Measurements from ENCODE around the gene RELN.
"Not testable (repeated sequence)": the region's sequence is repeated elsewhere in the genome, so short reads cannot be mapped to it uniquely, and the experiment has no call there.

The RELN gene

DNA sequence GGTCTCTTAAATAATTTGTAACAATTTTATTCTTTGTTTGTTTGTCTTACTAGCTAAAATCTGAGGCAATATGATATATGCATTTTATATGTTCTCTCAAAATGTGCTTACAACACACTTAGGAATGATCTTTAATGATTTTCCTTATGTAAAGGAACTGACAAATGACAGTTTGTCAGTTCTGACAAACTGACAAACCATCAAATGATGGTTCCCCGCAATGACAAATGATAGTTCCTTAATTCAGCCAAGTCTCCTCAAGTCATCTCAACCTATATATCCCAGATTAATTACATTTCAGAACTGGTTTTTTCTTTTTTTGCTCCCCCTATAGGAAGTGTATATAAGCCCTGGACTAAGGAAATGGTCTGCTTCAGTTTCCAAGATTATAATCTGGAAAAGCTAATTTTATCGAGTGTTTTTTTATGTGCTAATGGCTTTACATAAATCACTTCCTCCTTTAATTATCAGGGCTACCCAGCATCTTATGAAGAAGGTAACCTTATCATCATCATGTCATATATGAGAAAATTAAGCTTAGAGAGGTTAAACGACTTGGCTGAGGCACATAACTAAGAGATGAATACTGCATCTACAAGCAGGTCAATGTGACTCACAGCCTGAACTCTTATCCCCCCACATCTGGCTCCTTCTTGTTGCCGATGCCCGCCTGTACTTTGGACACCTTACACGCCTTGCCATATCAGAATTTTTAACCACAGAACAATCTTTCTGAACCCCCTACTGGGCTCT is 75.1 kb downstream of the RELN start:
- peaks cover 6% of the 10 kb centered on the region for H3K27me3 Mint-ChIP-seq
- H3K9me3 Mint-ChIP-seq (ENCODE audit: low read depth) = no peaks in the 10 kb centered on the region
- no peak overlapping the region for H3K27ac Mint-ChIP-seq
- no peaks in the 10 kb centered on the region for H3K36me3 Mint-ChIP-seq
- H3K4me3 Mint-ChIP-seq = no peak overlapping the region
- H3K4me1 Mint-ChIP-seq (ENCODE audit: low read depth) = no peaks in the 10 kb centered on the region

DNA sequence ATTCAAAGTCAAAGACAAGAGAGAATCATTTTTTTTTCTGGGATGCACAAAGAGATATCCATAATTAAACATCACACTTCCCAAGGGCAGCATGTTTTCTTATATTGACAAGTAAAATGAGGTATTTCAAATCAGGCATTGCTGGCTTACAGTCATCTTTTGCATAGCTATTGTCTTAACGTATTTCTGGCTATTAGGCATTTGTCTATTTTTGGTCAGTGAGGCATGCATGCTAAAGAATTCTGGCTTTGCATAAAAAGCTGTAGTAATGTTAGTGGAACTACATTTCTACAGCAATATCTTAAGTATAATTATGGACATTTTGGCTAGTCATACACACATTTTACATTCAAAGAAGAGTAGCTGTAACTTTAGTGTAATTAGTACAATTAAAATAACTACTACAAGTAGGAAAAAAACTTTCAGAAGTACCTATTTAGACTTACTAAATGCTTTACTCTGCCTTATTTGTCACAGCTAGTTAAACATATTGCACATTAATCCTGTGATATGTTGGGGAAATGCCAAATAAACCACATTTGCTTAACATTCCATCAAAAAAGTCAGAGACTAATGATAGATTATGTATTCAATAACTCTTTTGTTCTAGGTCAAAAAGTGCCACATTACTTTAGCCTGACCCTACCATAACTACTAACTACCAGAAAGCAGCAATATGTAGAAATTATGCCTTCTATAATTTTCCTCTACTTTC is 76.4 kb downstream of the RELN start:
- no peaks in the 10 kb centered on the region for H3K36me3 Mint-ChIP-seq
- no peaks in the 10 kb centered on the region for H3K9me3 Mint-ChIP-seq (ENCODE audit: low read depth)
- no peak overlapping the region for H3K4me3 Mint-ChIP-seq
- H3K27ac Mint-ChIP-seq = no peak overlapping the region
- no peaks in the 10 kb centered on the region for H3K4me1 Mint-ChIP-seq (ENCODE audit: low read depth)
- peaks cover 8% of the 10 kb centered on the region for H3K27me3 Mint-ChIP-seq

DNA sequence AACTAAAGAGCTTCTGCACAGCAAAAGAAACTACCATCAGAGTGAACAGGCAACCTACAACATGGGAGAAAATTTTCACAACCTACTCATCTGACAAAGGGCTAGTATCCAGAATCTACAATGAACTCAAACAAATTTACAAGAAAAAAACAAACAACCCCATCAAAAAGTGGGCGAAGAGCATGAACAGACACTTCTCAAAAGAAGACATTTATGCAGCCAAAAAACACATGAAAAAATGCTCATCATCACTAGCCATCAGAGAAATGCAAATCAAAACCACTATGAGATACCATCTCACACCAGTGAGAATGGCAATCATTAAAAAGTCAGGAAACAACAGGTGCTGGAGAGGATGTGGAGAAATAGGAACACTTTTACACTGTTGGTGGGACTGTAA is 78.4 kb downstream of the RELN start:
- not testable (repeated sequence) for H3K27ac Mint-ChIP-seq; H3K36me3 Mint-ChIP-seq; H3K4me3 Mint-ChIP-seq; H3K9me3 Mint-ChIP-seq (ENCODE audit: low read depth); H3K4me1 Mint-ChIP-seq (ENCODE audit: low read depth); H3K27me3 Mint-ChIP-seq

DNA sequence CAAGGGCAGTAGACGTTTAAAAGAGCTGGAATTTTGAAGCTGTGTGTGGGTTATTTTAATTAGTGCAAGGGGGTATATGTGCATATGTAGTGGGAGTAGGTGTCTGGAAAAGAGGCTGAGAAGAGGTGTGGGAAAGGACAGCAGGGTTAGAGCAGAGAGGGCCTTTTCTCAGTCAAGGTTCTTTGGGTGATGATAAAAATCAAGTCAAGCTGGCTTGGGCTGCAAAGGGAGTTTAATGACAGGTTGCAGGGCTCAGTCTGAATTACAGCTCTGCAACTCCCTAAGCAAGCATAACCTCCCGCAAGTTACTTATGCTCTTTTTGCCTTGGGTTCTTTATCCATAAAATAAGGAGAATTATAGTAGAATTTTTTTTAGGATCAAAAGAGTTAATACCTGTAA is 83.5 kb downstream of the RELN start:
- no peaks in the 10 kb centered on the region for H3K4me1 Mint-ChIP-seq (ENCODE audit: low read depth)
- H3K4me3 Mint-ChIP-seq = no peak overlapping the region
- no peaks in the 10 kb centered on the region for H3K36me3 Mint-ChIP-seq
- no peak overlapping the region for H3K27ac Mint-ChIP-seq
- peaks cover 3% of the 10 kb centered on the region for H3K27me3 Mint-ChIP-seq
- H3K9me3 Mint-ChIP-seq (ENCODE audit: low read depth) = no peaks in the 10 kb centered on the region

DNA sequence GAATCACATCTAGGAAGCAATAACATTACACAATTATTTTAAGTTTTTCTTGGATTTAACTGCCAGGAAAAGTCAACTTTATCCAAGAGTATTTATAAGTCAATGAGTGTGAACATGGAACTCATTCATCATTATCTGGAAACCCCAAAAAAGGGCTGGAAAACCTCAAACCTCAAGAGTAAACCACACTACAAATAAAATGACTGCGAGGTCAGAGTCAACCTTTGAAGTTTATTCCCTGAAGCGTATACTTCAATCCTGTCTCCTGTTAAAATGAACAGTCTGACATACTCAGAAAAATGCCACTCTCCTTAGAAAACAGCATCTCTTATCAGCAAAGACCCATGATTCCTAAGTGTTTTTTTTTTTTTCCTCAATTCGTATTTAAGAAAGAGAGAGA is 86.5 kb downstream of the RELN start:
- Mint-ChIP-seq H3K4me1 (ENCODE audit: low read depth) (no peaks in the 10 kb centered on the region), H3K27ac (no peak overlapping the region), H3K4me3 (no peak overlapping the region), H3K27me3 (peaks cover 1% of the 10 kb centered on the region), H3K9me3 (ENCODE audit: low read depth) (no peaks in the 10 kb centered on the region), H3K36me3 (no peaks in the 10 kb centered on the region)

DNA sequence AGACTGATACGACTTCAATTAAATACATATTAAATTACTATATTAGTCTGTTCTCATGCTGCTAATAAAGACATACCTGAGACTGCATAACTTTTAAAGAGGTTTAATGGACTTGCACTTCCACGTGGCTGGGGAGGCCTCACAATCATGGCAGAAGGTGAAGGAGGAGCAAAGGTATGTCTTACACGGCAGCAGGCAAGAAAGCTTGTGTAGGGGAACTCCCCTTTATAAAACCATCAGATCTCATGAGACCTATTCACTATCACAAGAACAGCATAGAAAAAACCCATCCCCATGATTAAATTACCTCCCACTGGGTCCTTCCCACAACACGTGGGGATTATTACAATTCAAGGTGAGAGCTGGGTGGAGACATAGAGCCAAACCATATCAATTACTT is 92.6 kb downstream of the RELN start:
- not testable (repeated sequence) for H3K4me1 Mint-ChIP-seq (ENCODE audit: low read depth); H3K9me3 Mint-ChIP-seq (ENCODE audit: low read depth); H3K4me3 Mint-ChIP-seq; H3K27ac Mint-ChIP-seq; H3K27me3 Mint-ChIP-seq; H3K36me3 Mint-ChIP-seq

DNA sequence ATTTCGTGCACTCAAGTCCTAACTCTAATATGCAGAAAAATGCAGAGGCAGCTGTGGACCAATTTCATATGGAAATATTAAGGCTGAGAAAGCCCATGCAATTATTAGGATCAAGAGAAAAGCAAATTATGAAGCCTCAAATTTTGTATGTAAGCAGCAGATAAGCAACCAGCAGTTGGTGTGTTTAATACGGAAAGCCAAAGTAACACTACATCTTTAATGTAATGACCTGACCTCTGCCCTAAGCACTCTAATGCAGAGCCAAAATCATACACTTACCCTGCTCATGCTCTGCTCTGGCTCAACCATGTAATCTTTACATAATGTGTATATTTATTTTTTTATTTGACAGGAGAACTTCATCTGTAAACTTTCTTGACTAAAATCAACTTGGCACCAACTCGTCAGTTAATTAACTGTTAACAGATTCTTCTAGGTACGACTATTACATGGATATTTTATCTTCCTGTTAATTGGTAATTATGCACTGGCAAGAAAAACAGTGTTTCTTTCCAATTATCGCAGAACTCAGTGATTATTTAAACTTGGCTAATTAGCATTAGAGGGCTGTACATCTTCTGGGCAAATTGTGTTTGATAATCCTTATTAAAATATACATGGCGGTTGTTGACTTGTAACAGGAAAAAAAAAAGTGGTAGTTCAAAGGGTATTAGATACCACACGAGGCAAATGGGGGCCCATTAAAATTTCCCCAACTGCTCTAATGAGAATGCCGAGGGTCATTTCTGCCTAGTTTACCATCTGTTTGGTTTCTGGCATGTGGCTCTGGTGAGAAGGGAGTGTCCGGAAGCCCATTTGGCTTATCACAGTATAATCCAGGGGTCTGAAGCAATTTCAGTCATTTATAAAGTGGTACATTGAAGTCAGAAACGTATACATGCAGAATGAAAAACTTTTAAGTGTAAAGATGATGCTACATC is 94.5 kb downstream of the RELN start:
- Mint-ChIP-seq H3K9me3 (ENCODE audit: low read depth) (no peaks in the 10 kb centered on the region), H3K36me3 (no peaks in the 10 kb centered on the region), H3K4me3 (no peak overlapping the region)

DNA sequence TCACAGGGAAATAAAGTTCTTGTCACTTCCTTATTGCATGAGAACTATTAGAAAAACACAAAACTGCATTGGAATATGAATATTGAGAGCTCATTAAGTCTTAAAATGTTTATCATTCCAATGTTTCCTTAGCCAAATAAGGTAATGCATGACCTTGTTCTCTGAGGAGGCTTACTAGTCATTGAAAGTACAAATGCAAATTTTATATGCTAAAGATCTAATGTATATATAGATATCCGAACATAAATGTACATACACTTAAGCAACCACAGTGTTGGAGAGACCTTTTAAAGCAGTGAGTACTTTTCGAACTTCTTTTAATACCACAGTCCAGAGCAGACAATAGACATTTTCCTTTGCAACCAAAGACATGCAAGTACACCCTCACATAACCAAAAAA is 96.1 kb downstream of the RELN start:
- Mint-ChIP-seq H3K36me3 (no peaks in the 10 kb centered on the region), H3K27me3 (peaks cover 4% of the 10 kb centered on the region), H3K4me3 (no peak overlapping the region), H3K4me1 (ENCODE audit: low read depth) (no peaks in the 10 kb centered on the region), H3K27ac (no peak overlapping the region), H3K9me3 (ENCODE audit: low read depth) (no peaks in the 10 kb centered on the region)

More for the DNA sequence above, 94.5 kb downstream of the RELN start:
- Mint-ChIP-seq H3K27me3 (peaks cover 4% of the 10 kb centered on the region), H3K4me1 (ENCODE audit: low read depth) (no peaks in the 10 kb centered on the region), H3K27ac (no peak overlapping the region)

DNA sequence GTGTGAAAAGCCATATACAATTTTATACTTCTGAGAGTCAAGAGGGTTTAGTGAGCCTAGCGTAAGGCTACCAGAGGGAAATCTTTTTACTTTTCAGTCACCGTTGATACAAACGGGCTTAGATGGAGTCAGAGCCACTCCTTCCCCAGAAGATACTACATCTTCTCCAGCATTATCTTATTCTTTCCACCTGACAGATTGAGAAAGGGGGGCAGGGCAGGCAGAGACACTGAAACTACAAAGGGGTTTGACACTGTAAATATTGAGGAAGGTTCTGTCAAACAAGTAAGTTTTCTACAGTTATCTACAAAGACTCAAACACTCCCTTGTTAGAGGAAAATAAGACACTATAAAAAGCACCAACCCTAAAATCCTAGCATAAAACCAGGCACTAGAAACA is 100.0 kb downstream of the RELN start:
- Mint-ChIP-seq H3K4me3 (no peak overlapping the region), H3K27ac (no peak overlapping the region), H3K36me3 (no peaks in the 10 kb centered on the region), H3K4me1 (ENCODE audit: low read depth) (no peaks in the 10 kb centered on the region), H3K27me3 (peaks cover 2% of the 10 kb centered on the region), H3K9me3 (ENCODE audit: low read depth) (no peaks in the 10 kb centered on the region)

DNA sequence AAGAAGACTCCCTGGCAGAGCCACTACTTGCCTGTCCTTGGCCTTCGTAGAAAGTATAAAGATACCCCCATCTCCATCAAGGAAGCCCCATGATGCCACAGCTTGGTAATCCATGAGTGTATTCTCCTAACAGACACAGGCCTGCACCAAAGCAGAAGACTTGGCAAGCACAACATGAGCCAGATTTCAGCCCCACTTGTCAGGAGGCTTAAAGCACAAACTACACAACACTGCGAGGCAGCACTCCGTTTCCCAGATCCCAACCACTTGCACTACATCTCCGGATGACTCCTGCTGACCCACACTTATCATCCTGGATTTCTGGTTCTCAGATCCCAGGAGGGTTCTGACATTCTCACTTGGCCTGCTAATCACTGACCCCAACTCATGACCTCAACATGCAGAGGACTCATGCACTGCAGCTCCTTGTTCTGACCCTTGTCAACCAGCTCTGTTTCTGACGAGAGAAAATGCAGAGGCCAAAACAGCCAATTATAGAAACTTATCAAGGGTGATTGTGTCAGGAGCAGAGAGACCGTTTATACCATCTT is 100.8 kb downstream of the RELN start:
- Mint-ChIP-seq H3K4me3 (no peak overlapping the region), H3K4me1 (ENCODE audit: low read depth) (no peaks in the 10 kb centered on the region), H3K9me3 (ENCODE audit: low read depth) (no peaks in the 10 kb centered on the region), H3K27ac (no peak overlapping the region), H3K36me3 (no peaks in the 10 kb centered on the region), H3K27me3 (peaks cover 2% of the 10 kb centered on the region)

DNA sequence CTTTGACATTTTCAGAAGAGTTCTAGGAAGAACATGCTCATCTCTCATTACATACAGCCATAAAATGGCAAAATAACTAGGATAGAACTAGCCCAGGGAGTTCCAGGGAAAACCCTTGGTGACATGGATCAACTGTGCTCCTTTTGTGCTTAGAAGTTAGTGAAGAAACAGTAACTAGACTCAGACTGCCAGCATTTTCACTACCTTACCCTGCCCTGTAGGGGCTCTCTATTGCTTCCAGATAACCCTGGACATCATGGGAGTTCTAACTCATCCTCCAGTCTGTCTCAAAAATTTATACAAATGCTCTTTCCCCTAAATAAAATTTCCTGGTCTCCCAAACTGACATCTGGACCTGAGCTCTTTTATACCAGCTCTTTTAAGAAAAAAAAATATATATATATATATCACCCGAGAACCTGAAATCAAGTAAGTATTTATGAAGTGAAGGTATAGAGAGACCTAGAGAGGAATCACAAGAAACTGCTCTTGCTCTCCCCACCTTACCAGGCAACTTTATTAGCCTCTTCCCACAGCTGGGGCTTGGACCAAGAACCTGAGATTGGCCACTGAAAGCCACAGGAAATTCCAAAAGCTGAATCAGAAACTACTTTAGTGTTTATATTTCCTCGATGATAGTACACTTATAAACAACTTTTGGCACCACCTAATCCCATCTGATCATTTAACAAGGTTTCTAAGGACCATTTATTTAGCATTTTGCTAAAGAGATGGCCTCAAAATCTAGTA is 101.4 kb downstream of the RELN start:
- H3K4me3 Mint-ChIP-seq = no peak overlapping the region
- H3K4me1 Mint-ChIP-seq (ENCODE audit: low read depth) = no peaks in the 10 kb centered on the region
- peaks cover 2% of the 10 kb centered on the region for H3K27me3 Mint-ChIP-seq
- H3K27ac Mint-ChIP-seq = no peak overlapping the region
- no peaks in the 10 kb centered on the region for H3K9me3 Mint-ChIP-seq (ENCODE audit: low read depth)
- H3K36me3 Mint-ChIP-seq = no peaks in the 10 kb centered on the region

DNA sequence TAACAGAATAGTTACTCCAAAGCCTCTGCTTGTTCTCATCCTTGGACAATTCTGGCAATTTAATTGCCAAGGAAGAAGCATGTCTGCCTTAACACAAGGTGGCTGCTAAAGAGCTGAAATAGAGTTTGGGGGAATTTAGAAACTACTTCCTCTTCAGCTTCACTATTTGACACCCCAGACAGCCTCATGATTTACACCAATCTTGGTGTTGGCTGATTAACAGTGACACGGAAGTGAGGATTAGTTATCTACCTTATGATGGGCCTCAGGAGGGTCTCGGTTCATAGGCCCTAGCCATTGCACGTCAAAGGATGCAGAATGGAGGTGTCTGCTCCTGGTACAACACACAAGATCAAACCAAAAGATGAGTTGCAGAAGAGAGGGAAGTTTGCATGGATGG is 102.4 kb downstream of the RELN start:
- H3K36me3 Mint-ChIP-seq = no peaks in the 10 kb centered on the region
- H3K9me3 Mint-ChIP-seq (ENCODE audit: low read depth) = no peaks in the 10 kb centered on the region
- H3K27ac Mint-ChIP-seq = no peak overlapping the region
- peaks cover 2% of the 10 kb centered on the region for H3K27me3 Mint-ChIP-seq
- no peaks in the 10 kb centered on the region for H3K4me1 Mint-ChIP-seq (ENCODE audit: low read depth)
- H3K4me3 Mint-ChIP-seq = no peak overlapping the region

DNA sequence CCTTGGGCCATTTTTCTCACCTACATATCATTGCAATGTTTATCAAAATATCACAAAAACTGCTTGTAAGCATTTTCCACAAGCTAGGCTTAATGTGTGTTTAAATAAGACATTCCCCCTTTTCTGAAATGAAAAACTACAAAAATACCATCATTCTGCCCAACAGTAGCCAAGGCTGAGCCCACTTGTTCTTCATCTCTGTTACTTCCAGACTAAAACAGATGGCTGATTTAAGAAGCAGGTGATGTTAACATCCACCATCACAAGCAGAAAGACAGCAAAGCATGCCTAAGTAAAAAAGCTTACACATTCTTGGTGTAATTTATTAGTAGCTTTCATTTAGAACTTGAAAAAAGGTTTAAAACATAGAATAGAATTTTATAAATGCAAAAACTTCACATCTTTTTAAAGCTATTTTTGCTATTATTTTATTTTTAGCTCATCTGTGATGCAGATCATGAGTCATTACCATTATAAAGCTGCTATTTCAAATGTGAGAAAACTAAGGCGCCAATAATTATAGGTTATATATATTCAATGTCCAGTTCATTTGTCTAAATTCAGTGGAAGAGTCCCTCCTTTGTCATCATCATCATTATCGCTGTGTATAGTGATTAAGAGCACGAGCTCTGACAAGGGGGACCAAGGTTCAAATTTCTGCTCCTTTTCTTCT is 109.4 kb downstream of the RELN start:
- Mint-ChIP-seq H3K27ac (no peak overlapping the region), H3K9me3 (ENCODE audit: low read depth) (no peaks in the 10 kb centered on the region)

DNA sequence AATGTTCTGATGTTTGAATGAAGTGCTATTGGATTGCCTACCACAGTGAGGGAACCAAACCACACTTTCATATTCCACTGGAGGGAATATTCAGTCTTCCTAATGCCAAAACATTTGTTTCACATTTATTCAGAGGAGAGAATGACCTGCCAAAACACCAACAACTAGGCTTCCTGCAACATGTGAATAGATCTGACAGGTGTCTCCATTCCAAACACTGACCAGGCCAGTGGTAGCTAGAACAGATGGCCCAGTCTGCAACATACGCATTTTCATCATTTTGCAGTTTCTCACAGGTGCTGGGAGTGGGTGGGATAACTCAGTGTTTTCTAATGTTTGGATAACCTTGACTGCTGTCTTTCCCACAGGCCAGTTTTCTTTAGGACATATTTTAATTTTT is 110.0 kb downstream of the RELN start:
- Mint-ChIP-seq H3K4me3 (no peak overlapping the region), H3K4me1 (ENCODE audit: low read depth) (no peaks in the 10 kb centered on the region), H3K27me3 (peaks cover 5% of the 10 kb centered on the region), H3K27ac (no peak overlapping the region), H3K9me3 (ENCODE audit: low read depth) (no peaks in the 10 kb centered on the region), H3K36me3 (no peaks in the 10 kb centered on the region)

More for the DNA sequence above, 109.4 kb downstream of the RELN start:
- no peaks in the 10 kb centered on the region for H3K36me3 Mint-ChIP-seq
- H3K4me1 Mint-ChIP-seq (ENCODE audit: low read depth) = no peaks in the 10 kb centered on the region
- H3K27me3 Mint-ChIP-seq = peaks cover 5% of the 10 kb centered on the region
- H3K4me3 Mint-ChIP-seq = no peak overlapping the region
